GM12878 (cell line): Measurements from ENCODE around the gene SCRN3. TPM values are rescaled to one million over a fixed set of nuclear protein-coding genes. Genes with fewer than 3 reads are reported as not detected.

Source experiments
- ATAC-seq: fragments of 200-7000 bp; cut with Tn5 transposase; 3 replicates; pipeline ENCODE4 v1.9.1; 2020; ENCODE audit warnings: mild to moderate bottlenecking, moderate library complexity
- BruUV-seq: library from RNA; stranded (reverse); fragments of 400-500 nt; replicated peaks from 2 replicates; lab custom pipeline; 2021; lab: Mats Ljungman, UMichigan
- CTCF ChIA-PET: fragments of 300-600 bp; sonication (Branson Sonifier 250); formaldehyde crosslinking; extraction: SDS; loops from one replicate; lab custom pipeline; 2021; ENCODE audit warnings: inconsistent platforms; lab: Yijun Ruan, JAX
- POLR2A ChIA-PET: fragments of 350-600 bp; formaldehyde crosslinking; extraction: SDS; loops from one replicate; lab custom pipeline; 2021; ENCODE audit warnings: inconsistent platforms; lab: Charles Lee
- RAD21 ChIA-PET: fragments of 300-600 bp; sonication (Branson Sonifier 250); formaldehyde crosslinking; loops from one replicate; lab custom pipeline; 2023; ENCODE audit warnings: antibody characterized with exemption; ENCODE audit not compliant: unreplicated experiment; lab: Charles Lee
- SMC1A ChIA-PET: fragments of 300-600 bp; sonication (Branson Sonifier 250); formaldehyde crosslinking; loops from one replicate; lab custom pipeline; 2023; ENCODE audit not compliant: unreplicated experiment, uncharacterized antibody; lab: Charles Lee
- DNase-seq: peaks from one replicate; pipeline ENCODE4 v3.0.0-alpha.2; 2011; ENCODE audit warnings: low read depth, low spot score
- FAIRE-seq: peaks from 3 replicates; lab custom pipeline; 2011; peaks lifted over from hg19 to GRCh38; lab: Jason Lieb, UNC
- H2AFZ ChIP-seq: 2 replicates; pipeline ENCODE4 v1.6.0; 2011; ENCODE audit warnings: low read depth, low read length, control low read depth; ENCODE audit not compliant: control insufficient read depth
- H3K27ac ChIP-seq: 2 replicates; pipeline ENCODE4 v1.5.1; 2011; ENCODE audit warnings: control low read depth; ENCODE audit not compliant: control insufficient read depth, insufficient read depth
- H3K27me3 ChIP-seq, 2 experiments: replicated peaks in 1 of 2; 2 replicates each; pipeline versions ENCODE4 v1.6.0 to v1.6.1; 2011; ENCODE audit warnings: low read length in 1 of 2; ENCODE audit not compliant: control insufficient read depth in 2 of 2, insufficient read depth in 2 of 2
- H3K36me3 ChIP-seq, 2 experiments: 2 replicates each; pipeline ENCODE4 v1.5.1; 2011; ENCODE audit warnings: low read length in 1 of 2; ENCODE audit not compliant: control insufficient read depth in 2 of 2, insufficient read depth in 2 of 2
- H3K4me1 ChIP-seq: 2 replicates; pipeline ENCODE4 v1.6.1; 2011; ENCODE audit warnings: mild to moderate bottlenecking, low read length, moderate library complexity, mixed read lengths; ENCODE audit not compliant: control insufficient read depth, insufficient read depth
- H3K4me2 ChIP-seq: 2 replicates; pipeline ENCODE4 v1.6.0; 2011; ENCODE audit warnings: control low read depth; ENCODE audit not compliant: control insufficient read depth, insufficient read depth
- H3K4me3 ChIP-seq: fragments of 200-600 bp; sonication (generic); 2 replicates; pipeline ENCODE4 v1.5.1; 2016
- H3K79me2 ChIP-seq: 2 replicates; pipeline ENCODE4 v1.6.0; 2011; ENCODE audit warnings: low read length; ENCODE audit not compliant: control insufficient read depth, insufficient read depth
- H3K9ac ChIP-seq: 2 replicates; pipeline ENCODE4 v1.8.0; 2011; ENCODE audit warnings: low read length, control low read depth, mixed read lengths; ENCODE audit not compliant: control insufficient read depth, insufficient read depth
- H3K9me3 ChIP-seq: replicated peaks from 3 replicates; pipeline ENCODE4 v1.5.1; 2011; ENCODE audit warnings: mild to moderate bottlenecking, low read length; ENCODE audit not compliant: control insufficient read depth, insufficient read depth
- H4K20me1 ChIP-seq: 2 replicates; pipeline ENCODE4 v1.6.0; 2011; ENCODE audit not compliant: control insufficient read depth, insufficient read depth
- CHD1 ChIP-seq: IDR thresholded peaks from 2 replicates; pipeline ENCODE4 v1.6.1; 2012; ENCODE audit warnings: low read depth, low read length, improper control_type of control experiment
- FOXK2 ChIP-seq: fragments of 450-650 bp; IDR thresholded peaks from 2 replicates; pipeline ENCODE4 v1.6.1; 2017; ENCODE audit warnings: mild to moderate bottlenecking, moderate library complexity
- HDAC2 ChIP-seq: fragments of 200-600 bp; sonication (generic); IDR thresholded peaks from 2 replicates; pipeline ENCODE4 v1.6.1; 2017
- IRF4 ChIP-seq: IDR thresholded peaks from 2 replicates; pipeline ENCODE4 v1.6.1; 2011; ENCODE audit warnings: low read depth, low read length
- MEF2B ChIP-seq: fragments of 450-650 bp; IDR thresholded peaks from 2 replicates; pipeline ENCODE4 v1.6.1; 2018; ENCODE audit warnings: mild to moderate bottlenecking, moderate library complexity; ENCODE audit not compliant: partially characterized antibody, poor library complexity, severe bottlenecking
- MTA2 ChIP-seq: fragments of 450-650 bp; IDR thresholded peaks from 2 replicates; pipeline ENCODE4 v1.6.1; 2016; ENCODE audit warnings: low read depth, mild to moderate bottlenecking, moderate library complexity
- NR2C2 ChIP-seq: IDR thresholded peaks from 2 replicates; pipeline ENCODE4 v1.6.1; 2011; ENCODE audit warnings: borderline replicate concordance, low read depth; ENCODE audit not compliant: control insufficient read depth, insufficient read length
- PAX5 ChIP-seq: IDR thresholded peaks from 2 replicates; pipeline ENCODE4 v1.6.1; 2011; ENCODE audit warnings: low read depth, low read length, borderline replicate concordance
- PML ChIP-seq: IDR thresholded peaks from 2 replicates; pipeline ENCODE4 v1.6.1; 2012; ENCODE audit warnings: low read length, inconsistent platforms
- POLR2A ChIP-seq: IDR thresholded peaks from 2 replicates; pipeline ENCODE4 v1.6.1; 2011; ENCODE audit warnings: low read depth, mild to moderate bottlenecking, low read length
- POLR2AphosphoS2 ChIP-seq: IDR thresholded peaks from 2 replicates; pipeline ENCODE4 v1.6.1; 2011; ENCODE audit warnings: low read depth, mild to moderate bottlenecking, low read length, improper control_type of control experiment, moderate library complexity
- SMAD1 ChIP-seq: fragments of 450-650 bp; IDR thresholded peaks from 2 replicates; pipeline ENCODE4 v1.6.1; 2018; ENCODE audit warnings: mild to moderate bottlenecking, low read depth; ENCODE audit not compliant: partially characterized antibody
- TCF7 ChIP-seq: IDR thresholded peaks from 2 replicates; pipeline ENCODE4 v1.6.1; 2014; ENCODE audit warnings: antibody characterized with exemption, borderline replicate concordance
- ZNF207 ChIP-seq: fragments of 450-650 bp; IDR thresholded peaks from 2 replicates; pipeline ENCODE4 v1.6.1; 2014; ENCODE audit warnings: antibody characterized with exemption, mild to moderate bottlenecking, borderline replicate concordance
- ZSCAN29 ChIP-seq: fragments of 450-650 bp; IDR thresholded peaks from 2 replicates; pipeline ENCODE4 v1.6.1; 2017; ENCODE audit warnings: mild to moderate bottlenecking, moderate library complexity
- ZZZ3 ChIP-seq: IDR thresholded peaks from 2 replicates; pipeline ENCODE4 v1.6.1; 2011; ENCODE audit warnings: low read depth; ENCODE audit not compliant: control insufficient read depth, insufficient read length
- WGBS: methylation state at CpG from one replicate; pipeline ENCODE4 v1.1.6; 2016; ENCODE audit warnings: low lambda C conversion rate; ENCODE audit not compliant: insufficient replicate concordance, insufficient coverage; ENCODE audit errors: missing lambda C conversion rate; 5-methylcytosine and 5-hydroxymethylcytosine counted together
- in situ Hi-C: fragments of 300-500 bp; cut with MboI; formaldehyde crosslinking; loops from 9 replicates; pipeline ENCODE4 v1.14.3; 2018; ENCODE audit warnings: mixed read lengths
- intact Hi-C: fragments of 100-400 bp; cut with micrococcal nuclease; formaldehyde crosslinking; loops from one replicate; pipeline ENCODE4 v1.14.2; 2022; ENCODE audit not compliant: unreplicated experiment
- polyA plus RNA-seq, 11 experiments: library from polyadenylated mRNA; depleted of rRNA in 4 of 11; unstranded in 6 of 11; stranded (reverse) in 5 of 11; fragments of >200 nt; fragmentation: Nextera tagmentation in 4 of 11; fragmentation: Illumina TruSeq in 1 of 11; extraction: Ambion mirVana in 4 of 11; extraction: Trizol in 1 of 11; gene quantifications; 1 replicate in 1 of 11; 2 replicates in 10 of 11; pipeline versions ENCODE4 v1.2.1 to v1.2.3, GENCODE V29; 2011 to 2016; ENCODE audit warnings: inconsistent platforms in 2 of 11, missing spikeins in 2 of 11, low read depth in 1 of 11
- total RNA-seq, 4 experiments: library from RNA; depleted of rRNA in 3 of 4; stranded (reverse); fragments of >200 nt in 3 of 4; fragmentation: Illumina TruSeq in 1 of 4; extraction: Trizol in 1 of 4; gene quantifications; 2 replicates each; pipeline versions ENCODE4 v1.2.1 to v1.2.3, GENCODE V29; 2013 to 2021
- TF ChIP-seq, protein P1 (sequence below): IDR thresholded peaks from 2 replicates; pipeline ENCODE4 v1.6.1; 2012; ENCODE audit warnings: mild to moderate bottlenecking, low read depth, low read length

Gene SCRN3
- total and polyA plus RNA-seq, 10 of the 15 experiments (the other 5 are each of a cell fraction or from before 2014, with no cell fraction given), result 5.7 to 16.0 (median 13.0) TPM

DNA sequence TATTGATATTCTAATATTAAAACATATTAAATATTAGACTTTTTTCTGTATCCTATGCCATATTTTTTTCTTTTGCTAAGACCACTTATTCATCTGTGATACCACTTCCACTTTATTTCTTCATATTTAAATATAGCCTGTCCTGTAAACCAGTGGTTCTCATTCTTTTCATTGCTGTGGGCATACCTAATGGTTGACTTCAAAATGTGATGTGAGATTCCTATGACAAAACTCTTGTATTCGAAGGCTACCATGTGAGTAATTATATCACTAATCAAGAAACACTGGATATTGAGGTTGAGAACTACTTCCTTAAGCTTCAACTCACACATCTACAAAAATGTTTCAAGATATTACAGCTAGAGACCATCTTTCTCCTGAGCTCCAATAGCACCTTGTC is 3.6 kb downstream of the SCRN3 start:
- RAD21 ChIA-PET, result no interaction called here
- no peaks in the 10 kb centered on the region for H4K20me1 ChIP-seq
- H3K79me2 ChIP-seq, result peaks cover 14% of the 10 kb centered on the region
- no TSS peak for BruUV-seq
- H3K36me3 ChIP-seq, result no peaks in the 10 kb centered on the region; a peak in 1 of 4 replicates
- H3K4me3 ChIP-seq, result no peak overlapping the region
- intact Hi-C loops, result no loop called here
- TF ChIP-seq FOXK2, result no peak
- SMC1A ChIA-PET, result interaction anchor here (1.0 kb wide), 2 partner anchors 20 to 64 kb away, joined by 3 read pairs; no protein-coding TSS in a partner anchor
- DNase-seq (no peak), FAIRE-seq (peak; percentile 41), ATAC-seq (no peak)
- CTCF ChIA-PET, result interaction anchor here (0.6 to 1.2 kb wide), 2 partner anchors 62 to 294 kb away, joined by 3 read pairs; no protein-coding TSS in a partner anchor
- POLR2A ChIA-PET, result interaction anchor here (0.6 kb wide), 1 partner anchor 16 kb away, joined by 3 read pairs; no protein-coding TSS in a partner anchor
- no peaks in the 10 kb centered on the region for H3K4me1 ChIP-seq
- no peak overlapping the region for H3K27ac ChIP-seq
- in situ Hi-C loops, result no loop called here
- no peaks in the 10 kb centered on the region for H3K27me3 ChIP-seq
- no peak overlapping the region for H3K9ac ChIP-seq
- H2AFZ ChIP-seq, result no peak overlapping the region
- 34% methylated on average over 1 of the region's 1 CpG for WGBS
- H3K4me2 ChIP-seq, result no peak overlapping the region
- H3K9me3 ChIP-seq, result no peaks in the 10 kb centered on the region

DNA sequence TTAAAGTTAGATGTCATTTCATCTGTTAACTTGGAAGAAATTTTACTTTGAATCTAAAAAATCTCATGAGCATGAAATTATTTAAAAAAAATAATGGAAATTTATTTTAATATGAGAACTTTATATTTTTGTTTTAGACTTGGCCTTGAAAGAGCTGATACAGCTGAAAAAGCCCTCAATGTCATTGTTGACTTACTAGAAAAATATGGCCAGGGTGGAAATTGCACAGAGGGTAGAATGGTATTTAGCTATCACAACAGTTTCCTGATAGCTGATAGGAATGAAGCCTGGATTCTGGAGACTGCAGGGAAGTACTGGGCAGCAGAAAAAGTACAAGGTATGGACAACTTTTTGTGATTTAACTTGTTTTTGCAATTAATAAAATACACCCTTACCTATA is 5.3 kb downstream of the SCRN3 start:
- Histone ChIP-seq H3K79me2 (peaks cover 1% of the 10 kb centered on the region), H3K36me3 (no peaks in the 10 kb centered on the region; a peak in 1 of 4 replicates), H2AFZ (no peak overlapping the region), H3K9me3 (no peaks in the 10 kb centered on the region), H3K4me3 (no peak overlapping the region), H3K4me2 (no peak overlapping the region), H3K27ac (no peak overlapping the region), H3K9ac (no peak overlapping the region), H3K27me3 (no peaks in the 10 kb centered on the region), H3K4me1 (no peaks in the 10 kb centered on the region), H4K20me1 (no peaks in the 10 kb centered on the region)
- FAIRE-seq, result no peak
- ATAC-seq, result no peak
- ChIA-PET SMC1A (interaction anchor here (0.8 to 1.2 kb wide), 4 partner anchors 8 to 349 kb away, joined by 3 read pairs; no protein-coding TSS in a partner anchor), CTCF (interaction anchor here (0.6 to 1.1 kb wide), 2 partner anchors 11 to 244 kb away, joined by 3 read pairs; no protein-coding TSS in a partner anchor), RAD21 (no interaction called here), POLR2A (no interaction called here)
- intact Hi-C loops (no loop called here), in situ Hi-C loops (no loop called here)
- DNase-seq, result no peak
- BruUV-seq, result no TSS peak
- no peak for TF ChIP-seq HDAC2
- no peak for TF ChIP-seq POLR2AphosphoS2
- no peak for TF ChIP-seq SMAD1
- no peak for TF ChIP-seq PAX5
- no peak for TF ChIP-seq CHD1
- TF ChIP-seq TCF7, result no peak
- TF ChIP-seq MTA2, result no peak
- no peak for TF ChIP-seq IRF4
- TF ChIP-seq ZZZ3, result no peak
- TF ChIP-seq, protein P1, sequence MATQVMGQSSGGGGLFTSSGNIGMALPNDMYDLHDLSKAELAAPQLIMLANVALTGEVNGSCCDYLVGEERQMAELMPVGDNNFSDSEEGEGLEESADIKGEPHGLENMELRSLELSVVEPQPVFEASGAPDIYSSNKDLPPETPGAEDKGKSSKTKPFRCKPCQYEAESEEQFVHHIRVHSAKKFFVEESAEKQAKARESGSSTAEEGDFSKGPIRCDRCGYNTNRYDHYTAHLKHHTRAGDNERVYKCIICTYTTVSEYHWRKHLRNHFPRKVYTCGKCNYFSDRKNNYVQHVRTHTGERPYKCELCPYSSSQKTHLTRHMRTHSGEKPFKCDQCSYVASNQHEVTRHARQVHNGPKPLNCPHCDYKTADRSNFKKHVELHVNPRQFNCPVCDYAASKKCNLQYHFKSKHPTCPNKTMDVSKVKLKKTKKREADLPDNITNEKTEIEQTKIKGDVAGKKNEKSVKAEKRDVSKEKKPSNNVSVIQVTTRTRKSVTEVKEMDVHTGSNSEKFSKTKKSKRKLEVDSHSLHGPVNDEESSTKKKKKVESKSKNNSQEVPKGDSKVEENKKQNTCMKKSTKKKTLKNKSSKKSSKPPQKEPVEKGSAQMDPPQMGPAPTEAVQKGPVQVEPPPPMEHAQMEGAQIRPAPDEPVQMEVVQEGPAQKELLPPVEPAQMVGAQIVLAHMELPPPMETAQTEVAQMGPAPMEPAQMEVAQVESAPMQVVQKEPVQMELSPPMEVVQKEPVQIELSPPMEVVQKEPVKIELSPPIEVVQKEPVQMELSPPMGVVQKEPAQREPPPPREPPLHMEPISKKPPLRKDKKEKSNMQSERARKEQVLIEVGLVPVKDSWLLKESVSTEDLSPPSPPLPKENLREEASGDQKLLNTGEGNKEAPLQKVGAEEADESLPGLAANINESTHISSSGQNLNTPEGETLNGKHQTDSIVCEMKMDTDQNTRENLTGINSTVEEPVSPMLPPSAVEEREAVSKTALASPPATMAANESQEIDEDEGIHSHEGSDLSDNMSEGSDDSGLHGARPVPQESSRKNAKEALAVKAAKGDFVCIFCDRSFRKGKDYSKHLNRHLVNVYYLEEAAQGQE, result no peak
- no peak for TF ChIP-seq PML
- TF ChIP-seq MEF2B, result no peak
- no peak for TF ChIP-seq POLR2A
- no peak for TF ChIP-seq ZNF207
- no peak for TF ChIP-seq NR2C2
- no peak for TF ChIP-seq ZSCAN29
